ENCODE data around the gene RGS3. TPM values are rescaled to one million over a fixed set of nuclear protein-coding genes. Genes with fewer than 3 reads are reported as not detected.

RGS3 gene
- total RNA-seq, 3 donors from 2014 or later, result 65.9 to 83.8 (median 70.7) TPM

DNA sequence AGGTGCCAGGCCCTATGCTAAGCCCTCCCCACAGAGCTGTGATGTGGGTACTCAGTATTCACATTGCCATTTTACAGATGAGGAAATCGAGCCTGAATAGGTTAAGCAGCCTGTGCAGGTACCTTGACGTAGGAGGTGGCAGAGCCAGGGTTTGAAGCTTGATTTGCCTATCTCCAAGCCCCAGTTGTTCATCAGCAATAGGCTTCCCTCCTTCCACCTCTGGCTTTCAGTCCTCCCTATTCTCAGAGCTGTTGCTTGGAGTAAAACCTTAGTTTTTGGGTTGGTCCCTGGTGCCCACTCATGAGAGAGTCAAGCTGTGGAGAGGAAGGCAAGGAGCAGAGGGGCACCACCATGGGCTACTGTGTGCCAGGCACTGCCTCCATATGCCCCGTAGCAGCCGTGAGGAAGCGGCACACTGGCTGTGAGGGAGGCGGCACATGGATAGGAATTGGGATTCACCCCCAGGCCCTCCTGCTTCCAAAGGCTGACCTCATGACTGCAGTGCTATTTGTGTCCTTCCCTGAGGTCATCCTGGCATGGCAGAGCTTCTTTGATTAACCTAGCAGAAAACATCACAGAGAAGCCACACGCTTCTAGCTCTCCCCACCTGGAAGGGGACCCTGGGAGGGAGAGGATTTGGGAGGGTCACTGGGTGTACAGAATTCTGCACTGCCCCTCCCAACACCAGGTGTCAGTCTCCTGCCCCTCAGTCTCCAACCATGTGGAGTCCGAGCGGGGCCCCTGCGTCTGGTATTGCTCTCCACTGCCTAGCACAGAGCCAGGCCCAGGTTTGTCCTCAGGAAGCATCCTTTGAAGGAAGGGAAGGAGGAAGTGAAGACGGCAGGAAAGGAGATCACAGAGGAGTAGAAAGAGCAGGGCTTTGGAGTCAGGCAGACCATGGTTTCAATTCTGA is 109.8 kb downstream of the RGS3 start:
- DNase-seq (peak in 1 of 3 donors; percentile 20), ATAC-seq (no peak)
- no peaks in the 10 kb centered on the region for H3K9me3 ChIP-seq
- intact Hi-C loops (cut with DNase I, micrococcal nuclease), result no loop called here
- no peak overlapping the region for H3K4me3 ChIP-seq
- TF ChIP-seq, protein P1, sequence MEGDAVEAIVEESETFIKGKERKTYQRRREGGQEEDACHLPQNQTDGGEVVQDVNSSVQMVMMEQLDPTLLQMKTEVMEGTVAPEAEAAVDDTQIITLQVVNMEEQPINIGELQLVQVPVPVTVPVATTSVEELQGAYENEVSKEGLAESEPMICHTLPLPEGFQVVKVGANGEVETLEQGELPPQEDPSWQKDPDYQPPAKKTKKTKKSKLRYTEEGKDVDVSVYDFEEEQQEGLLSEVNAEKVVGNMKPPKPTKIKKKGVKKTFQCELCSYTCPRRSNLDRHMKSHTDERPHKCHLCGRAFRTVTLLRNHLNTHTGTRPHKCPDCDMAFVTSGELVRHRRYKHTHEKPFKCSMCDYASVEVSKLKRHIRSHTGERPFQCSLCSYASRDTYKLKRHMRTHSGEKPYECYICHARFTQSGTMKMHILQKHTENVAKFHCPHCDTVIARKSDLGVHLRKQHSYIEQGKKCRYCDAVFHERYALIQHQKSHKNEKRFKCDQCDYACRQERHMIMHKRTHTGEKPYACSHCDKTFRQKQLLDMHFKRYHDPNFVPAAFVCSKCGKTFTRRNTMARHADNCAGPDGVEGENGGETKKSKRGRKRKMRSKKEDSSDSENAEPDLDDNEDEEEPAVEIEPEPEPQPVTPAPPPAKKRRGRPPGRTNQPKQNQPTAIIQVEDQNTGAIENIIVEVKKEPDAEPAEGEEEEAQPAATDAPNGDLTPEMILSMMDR (IDR thresholded peaks at IDR 0.05), result no peak
- H3K4me1 ChIP-seq (ENCODE audit: low read depth), result peaks cover 8% of the 10 kb centered on the region
- no peaks in the 10 kb centered on the region for H3K36me3 ChIP-seq (ENCODE audit: low read depth)

DNA sequence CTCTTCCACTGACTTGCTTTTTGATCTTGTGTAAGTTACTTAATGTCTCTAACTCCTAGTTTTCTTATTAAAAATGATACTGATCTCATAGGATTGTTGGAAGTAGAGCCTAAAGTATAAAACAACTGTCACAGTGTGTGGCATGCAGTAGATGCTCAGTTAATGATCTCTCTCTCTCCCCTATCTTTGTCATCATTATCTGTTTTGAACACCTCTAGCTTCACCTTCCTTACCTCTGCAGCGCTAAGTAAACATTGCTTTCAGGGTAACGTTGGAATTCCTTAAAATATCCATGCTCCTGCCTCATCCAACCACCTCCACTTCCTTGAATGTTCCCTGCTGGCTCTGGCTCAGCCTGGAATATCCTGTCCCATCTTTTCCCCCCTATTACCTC is 110.4 kb downstream of the RGS3 start:
- no peak for ATAC-seq
- intact Hi-C loops (cut with DNase I, micrococcal nuclease), result no loop called here
- Histone ChIP-seq H3K4me1 (ENCODE audit: low read depth) (peaks cover 15% of the 10 kb centered on the region), H3K36me3 (ENCODE audit: low read depth) (no peaks in the 10 kb centered on the region), H3K9me3 (no peaks in the 10 kb centered on the region), H3K4me3 (no peak overlapping the region)
- TF ChIP-seq, protein P1 (IDR thresholded peaks at IDR 0.05), result no peak
- no peak for DNase-seq

DNA sequence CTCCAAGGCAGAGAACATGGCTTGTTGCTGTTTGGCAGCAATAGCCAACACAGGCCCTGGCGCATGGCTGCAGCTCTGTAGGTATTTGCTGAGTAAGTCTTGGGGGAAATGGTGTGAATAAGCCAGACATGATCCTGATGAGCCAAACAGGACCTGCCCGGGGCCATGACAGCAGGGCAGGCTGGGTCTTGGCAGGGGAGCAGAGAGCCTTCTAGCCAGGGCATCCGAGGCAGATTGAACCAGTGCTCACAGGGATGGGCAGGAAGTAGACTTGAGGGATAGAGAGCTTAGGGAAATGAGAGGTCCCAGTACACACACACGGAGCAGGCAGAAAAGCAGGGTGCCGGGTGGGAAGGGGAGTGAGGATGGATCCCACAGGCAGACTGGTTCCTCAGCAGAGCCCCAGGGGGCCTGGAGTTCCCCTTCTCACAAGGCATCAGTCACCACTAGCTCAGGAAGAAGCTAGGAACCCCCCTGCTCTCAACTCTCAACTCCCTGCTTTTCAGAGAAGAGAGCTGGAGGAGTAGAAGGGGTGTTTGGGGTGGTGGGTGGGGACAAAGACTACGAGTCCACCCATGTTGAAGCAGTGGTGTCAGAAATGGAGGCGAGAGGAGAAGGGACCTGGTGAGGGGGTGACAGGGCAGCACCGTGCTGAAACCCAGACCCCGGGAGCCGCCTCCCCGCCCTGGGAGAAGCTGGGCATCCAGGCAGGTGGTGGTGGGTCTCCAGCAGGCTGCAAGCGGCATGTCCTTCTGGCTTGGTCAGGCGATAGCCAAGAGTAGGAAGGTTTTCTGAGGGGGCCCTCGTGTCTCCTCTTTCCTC is 111.1 kb downstream of the RGS3 start:
- Histone ChIP-seq H3K4me3 (no peak overlapping the region), H3K9me3 (no peaks in the 10 kb centered on the region), H3K36me3 (ENCODE audit: low read depth) (no peaks in the 10 kb centered on the region), H3K4me1 (ENCODE audit: low read depth) (peaks cover 20% of the 10 kb centered on the region)
- DNase-seq (peak in 1 of 3 donors; percentile 17), ATAC-seq (no peak)
- intact Hi-C loops (cut with DNase I, micrococcal nuclease), result no loop called here
- TF ChIP-seq, protein P1 (IDR thresholded peaks at IDR 0.05), result no peak

DNA sequence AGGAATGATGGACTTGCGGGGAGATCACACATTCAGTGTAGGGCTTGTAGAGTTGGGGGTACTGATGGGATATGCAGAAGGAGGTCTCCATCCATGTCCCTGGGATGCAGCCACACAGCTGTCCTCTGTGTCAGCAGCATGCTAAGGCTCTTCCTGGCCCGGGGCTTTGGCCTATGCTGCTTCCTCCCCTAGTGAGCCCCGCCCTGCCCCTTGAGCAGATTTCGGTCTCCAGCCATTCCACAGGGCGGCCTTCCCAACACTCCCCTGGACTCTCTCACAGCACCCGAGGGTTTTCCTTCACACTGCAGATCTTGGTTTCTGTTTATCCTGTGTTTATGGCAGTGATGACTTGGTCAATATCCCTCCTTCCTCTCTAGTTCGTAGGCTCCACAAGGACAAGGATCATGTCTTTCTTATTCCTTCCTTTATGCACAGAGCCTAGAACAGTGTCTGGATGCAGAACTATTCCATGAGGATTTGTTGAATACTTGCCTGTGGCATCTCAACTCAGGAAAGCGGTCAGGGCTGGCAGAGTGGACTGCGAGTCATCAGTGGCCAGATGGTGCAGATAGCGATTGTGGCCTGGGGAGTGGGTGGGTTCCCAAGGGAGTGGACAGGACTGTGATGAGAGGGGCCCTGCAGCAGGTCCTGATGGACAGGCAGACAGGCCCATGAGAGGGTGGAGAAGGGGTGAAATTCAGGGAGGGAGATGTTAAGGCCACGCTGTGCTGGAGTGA is 114.2 kb downstream of the RGS3 start:
- Histone ChIP-seq H3K4me1 (ENCODE audit: low read depth) (peaks cover 46% of the 10 kb centered on the region), H3K36me3 (ENCODE audit: low read depth) (no peaks in the 10 kb centered on the region), H3K9me3 (no peaks in the 10 kb centered on the region), H3K4me3 (no peak overlapping the region)
- TF ChIP-seq, protein P1 (IDR thresholded peaks at IDR 0.05), result no peak
- no peak for ATAC-seq
- intact Hi-C loops (cut with DNase I, micrococcal nuclease), result no loop called here
- peak in 1 of 3 donors; percentile 23 for DNase-seq

DNA sequence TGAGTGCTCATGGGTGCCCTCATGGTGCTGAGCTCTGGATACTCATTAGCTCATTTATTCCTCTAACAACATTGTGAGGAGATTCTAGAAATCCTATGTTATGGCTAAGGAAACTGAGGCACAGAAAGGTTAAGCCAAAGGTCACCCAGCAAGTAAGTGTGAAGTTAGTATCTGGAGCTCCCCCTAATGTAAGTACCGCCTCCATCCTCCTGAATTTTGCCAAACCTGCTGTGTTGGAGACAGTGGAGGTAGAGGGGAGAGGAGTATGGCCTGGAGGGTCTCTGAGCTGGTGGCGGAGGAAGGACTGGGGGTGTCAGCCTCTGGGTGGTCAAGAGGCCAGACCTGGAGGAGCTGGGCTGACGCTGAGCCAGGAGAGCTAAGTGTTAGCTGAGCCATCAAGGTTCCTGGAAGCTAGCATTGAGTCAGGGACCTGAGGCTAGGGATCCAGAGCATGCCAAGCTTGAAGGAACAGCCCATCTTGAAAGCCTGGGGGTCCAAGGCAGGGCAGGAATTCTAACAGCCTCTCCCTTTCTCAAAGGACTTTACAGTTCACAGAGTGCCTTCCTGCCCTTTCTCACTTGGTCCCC is 114.8 kb downstream of the RGS3 start:
- Histone ChIP-seq H3K4me1 (ENCODE audit: low read depth) (peaks cover 46% of the 10 kb centered on the region), H3K4me3 (no peak overlapping the region), H3K36me3 (ENCODE audit: low read depth) (no peaks in the 10 kb centered on the region), H3K9me3 (no peaks in the 10 kb centered on the region)
- intact Hi-C loops (cut with DNase I, micrococcal nuclease), result no loop called here
- TF ChIP-seq, protein P1 (IDR thresholded peaks at IDR 0.05), result no peak
- no peak for ATAC-seq
- no peak for DNase-seq
